AML-193 (cell line): ENCODE measurements around the gene MPDU1.
"Not testable (repeated sequence)": the region's sequence is repeated elsewhere in the genome, so short reads cannot be mapped to it uniquely, and the experiment has no call there.

Experiments
- DNase-seq, 2 experiments: peaks; one replicate each; lab custom pipeline; 2025; lab: John Stamatoyannopoulos, UW

The MPDU1 gene

GRCh38 chr17:7580604-7581575, 2.8 kb upstream of the MPDU1 start:
- DNase-seq: no peak

- DNase-seq: no peak
Observed at GRCh38 chr17:7582396-7583252, 1.0 kb upstream of the MPDU1 start.

- no peak for DNase-seq
Observed at GRCh38 chr17:7586673-7587419, 3.2 kb downstream of the MPDU1 start.

- DNase-seq: no peak
Observed at GRCh38 chr17:7587420-7588151, 3.9 kb downstream of the MPDU1 start.

GRCh38 chr17:7588553-7589203, 5.0 kb downstream of the MPDU1 start:
- DNase-seq: no peak

- DNase-seq: no peak
Observed at GRCh38 chr17:7589204-7589868, 5.7 kb downstream of the MPDU1 start.

GRCh38 chr17:7589891-7590691, 6.4 kb downstream of the MPDU1 start, which contains the start of gene SOX15:
SOX15 (minus strand) TSS chr17:7590094; CDS start chr17:7589676, 418 bp downstream.
- DNase-seq: no peak

GRCh38 chr17:7590743-7591142, 7.1 kb downstream of the MPDU1 start:
- DNase-seq: no peak

- DNase-seq: no peak
Observed at GRCh38 chr17:7591596-7591995, 7.9 kb downstream of the MPDU1 start.

GRCh38 chr17:7592422-7593021, 8.9 kb downstream of the MPDU1 start:
- DNase-seq: no peak

GRCh38 chr17:7593296-7593695, 9.6 kb downstream of the MPDU1 start:
- DNase-seq: no peak

GRCh38 chr17:7597561-7597960, 13.9 kb downstream of the MPDU1 start:
- DNase-seq: not testable (repeated sequence)

GRCh38 chr17:7606280-7606679, 22.6 kb downstream of the MPDU1 start:
- DNase-seq: no peak

- no peak for DNase-seq
Observed at GRCh38 chr17:7610641-7611040, 27.0 kb downstream of the MPDU1 start.

GRCh38 chr17:7611635-7612293, 28.1 kb downstream of the MPDU1 start:
- DNase-seq: no peak

GRCh38 chr17:7612294-7612640, 28.6 kb downstream of the MPDU1 start:
- no peak for DNase-seq

- no peak for DNase-seq
Observed at GRCh38 chr17:7613769-7614424, 30.2 kb downstream of the MPDU1 start.
